Neural cell (in vitro differentiated cells): ENCODE results near the gene CDC16. TPM values are rescaled to one million over a fixed set of nuclear protein-coding genes. Genes with fewer than 3 reads are reported as not detected.

Source experiments
- H2AFZ ChIP-seq: fragments of 200-600, 300-800 bp; sonication (generic), shearing (Covaris generic); 2 replicates; pipeline ENCODE4 v1.6.0; 2014; ENCODE audit warnings: low read depth, mild to moderate bottlenecking, antibody characterized with exemption, low read length, moderate library complexity
- H3F3A ChIP-seq: fragments of 200-600 bp; shearing (Covaris generic); 2 replicates; pipeline ENCODE4 v1.6.1; 2016; ENCODE audit warnings: mild to moderate bottlenecking, moderate library complexity, mixed read lengths, antibody characterized with exemption, low read length; ENCODE audit not compliant: insufficient read depth, poor library complexity, severe bottlenecking
- H3K27ac ChIP-seq: fragments of 200-600, 300-800 bp; sonication (generic), shearing (Covaris generic); 2 replicates; pipeline ENCODE4 v1.5.1; 2014; ENCODE audit warnings: mild to moderate bottlenecking, low read length, moderate library complexity
- H3K27me3 ChIP-seq: fragments of 300-800, 200-600 bp; sonication (generic), shearing (Covaris generic); 2 replicates; pipeline ENCODE4 v1.6.0; 2014; ENCODE audit warnings: mild to moderate bottlenecking, low read depth, low read length, moderate library complexity; ENCODE audit not compliant: insufficient read depth
- H3K36me3 ChIP-seq: fragments of 300-800, 200-600 bp; sonication (generic), shearing (Covaris generic); 2 replicates; pipeline ENCODE4 v1.5.1; 2014; ENCODE audit warnings: mild to moderate bottlenecking, antibody characterized with exemption, low read length, moderate library complexity; ENCODE audit not compliant: insufficient read depth
- H3K4me2 ChIP-seq: fragments of 300-800, 200-600 bp; sonication (generic), shearing (Covaris generic); 2 replicates; pipeline ENCODE4 v1.6.0; 2014; ENCODE audit warnings: mild to moderate bottlenecking, low read length
- H3K4me3 ChIP-seq: fragments of 300-800, 200-600 bp; sonication (generic), shearing (Covaris generic); 2 replicates; pipeline ENCODE4 v1.5.1; 2014; ENCODE audit warnings: mild to moderate bottlenecking, low read length, moderate library complexity
- H3K79me2 ChIP-seq: fragments of 200-600 bp; shearing (Covaris generic); replicated peaks from 2 replicates; pipeline ENCODE4 v1.6.0; 2014; ENCODE audit warnings: mild to moderate bottlenecking, low read length, moderate library complexity; ENCODE audit not compliant: insufficient read depth
- H3K9ac ChIP-seq: fragments of 300-800, 200-600 bp; sonication (generic), shearing (Covaris generic); 2 replicates; pipeline ENCODE4 v1.6.1; 2016; ENCODE audit warnings: mild to moderate bottlenecking, low read length, mixed read lengths
- H3K9me2 ChIP-seq: fragments of 200-600 bp; shearing (Covaris generic); 2 replicates; pipeline ENCODE4 v1.6.1; 2016; ENCODE audit warnings: mild to moderate bottlenecking, low read length, mixed read lengths; ENCODE audit not compliant: insufficient read depth
- H3K9me3 ChIP-seq: fragments of 200-600, 300-800 bp; sonication (generic), shearing (Covaris generic); 2 replicates; pipeline ENCODE4 v1.6.1; 2016; ENCODE audit warnings: mild to moderate bottlenecking, mixed run types, low read length, moderate library complexity, mixed read lengths
- H4K20me1 ChIP-seq: fragments of 200-600 bp; shearing (Covaris generic); 2 replicates; pipeline ENCODE4 v1.6.1; 2016; ENCODE audit warnings: mild to moderate bottlenecking, mixed run types; ENCODE audit not compliant: insufficient read depth
- CTCF ChIP-seq: fragments of 450-650 bp; IDR thresholded peaks from 2 replicates; pipeline ENCODE4 v1.5.1; 2014; ENCODE audit warnings: antibody characterized with exemption, mild to moderate bottlenecking, moderate library complexity; ENCODE audit not compliant: poor library complexity, severe bottlenecking
- EP300 ChIP-seq: fragments of 450-650 bp; conservative IDR thresholded peaks from 2 replicates; pipeline ENCODE4 v1.6.1; 2014; ENCODE audit warnings: antibody characterized with exemption, mild to moderate bottlenecking, moderate library complexity; ENCODE audit not compliant: poor library complexity, severe bottlenecking
- EZH2 ChIP-seq: fragments of 200-600, 300-800 bp; shearing (Covaris generic), sonication (generic); IDR thresholded peaks from 2 replicates; pipeline ENCODE4 v1.6.1; 2014; ENCODE audit warnings: antibody characterized with exemption, low read length, borderline replicate concordance, mild to moderate bottlenecking; ENCODE audit not compliant: insufficient read depth, poor library complexity, severe bottlenecking
- MXI1 ChIP-seq: fragments of 450-650 bp; conservative IDR thresholded peaks from 2 replicates; pipeline ENCODE4 v1.6.1; 2014; ENCODE audit warnings: antibody characterized with exemption, mild to moderate bottlenecking; ENCODE audit not compliant: poor library complexity, severe bottlenecking
- POLR2AphosphoS5 ChIP-seq: IDR thresholded peaks from 2 replicates; pipeline ENCODE4 v1.6.1; 2012
- RAD21 ChIP-seq: fragments of 450-650 bp; conservative IDR thresholded peaks from 2 replicates; pipeline ENCODE4 v1.6.1; 2014; ENCODE audit warnings: antibody characterized with exemption, mild to moderate bottlenecking, moderate library complexity
- REST ChIP-seq: IDR thresholded peaks from 2 replicates; pipeline ENCODE4 v1.6.1; 2012; ENCODE audit warnings: borderline replicate concordance
- SMC3 ChIP-seq: fragments of 450-650 bp; conservative IDR thresholded peaks from 2 replicates; pipeline ENCODE4 v1.6.1; 2014; ENCODE audit warnings: antibody characterized with exemption, mild to moderate bottlenecking, moderate library complexity; ENCODE audit not compliant: poor library complexity
- TAF1 ChIP-seq: IDR thresholded peaks from 2 replicates; pipeline ENCODE4 v1.6.1; 2012; ENCODE audit warnings: low read depth
- polyA plus RNA-seq: library from polyadenylated mRNA; depleted of rRNA; stranded (reverse); fragments of >200 nt; gene quantifications from 2 replicates; pipeline ENCODE4 v1.2.3, GENCODE V29; 2014

Gene CDC16
- polyA plus RNA-seq, 1 donor from 2014 or later, result 78.4 TPM

GRCh38 chr13:114298866-114299265 lies 64.2 kb downstream of the CDC16 start:
- H3K4me3 ChIP-seq, result no peak overlapping the region
- no peaks in the 10 kb centered on the region for H3F3A ChIP-seq
- H3K79me2 ChIP-seq, result no peaks in the 10 kb centered on the region
- H4K20me1 ChIP-seq, result no peaks in the 10 kb centered on the region
- H3K9me3 ChIP-seq, result no peaks in the 10 kb centered on the region
- H3K9me2 ChIP-seq, result no peaks in the 10 kb centered on the region
- H3K27ac ChIP-seq, result no peak overlapping the region
- no peak overlapping the region for H3K9ac ChIP-seq
- no peaks in the 10 kb centered on the region for H3K27me3 ChIP-seq
- no peak overlapping the region for H2AFZ ChIP-seq
- no peaks in the 10 kb centered on the region for H3K36me3 ChIP-seq
- TF ChIP-seq REST (no peak), RAD21 (no peak), CTCF (no peak), TAF1 (no peak), MXI1 (no peak), SMC3 (no peak), POLR2AphosphoS5 (no peak), EZH2 (no peak), EP300 (no peak)
- no peak overlapping the region for H3K4me2 ChIP-seq

- Histone ChIP-seq H3K4me3 (no peak overlapping the region), H3K36me3 (no peaks in the 10 kb centered on the region), H3K27me3 (no peaks in the 10 kb centered on the region), H3K27ac (no peak overlapping the region), H4K20me1 (no peaks in the 10 kb centered on the region), H2AFZ (no peak overlapping the region), H3K9me2 (no peaks in the 10 kb centered on the region), H3K9me3 (no peaks in the 10 kb centered on the region), H3K9ac (no peak overlapping the region), H3F3A (no peaks in the 10 kb centered on the region), H3K79me2 (no peaks in the 10 kb centered on the region), H3K4me2 (no peak overlapping the region)
- TF ChIP-seq EZH2 (no peak), MXI1 (no peak), CTCF (no peak), RAD21 (no peak), POLR2AphosphoS5 (no peak), SMC3 (no peak), TAF1 (no peak), EP300 (no peak), REST (no peak)
Measured at GRCh38 chr13:114299604-114300305, 65.1 kb downstream of the CDC16 start.
